ENCODE results near the gene ZC3HAV1. TPM values are rescaled to one million over a fixed set of nuclear protein-coding genes. Genes with fewer than 3 reads are reported as not detected.
A peak's percentile ranks its signal among the peaks of the same experiment; 100 is the strongest.

Gene ZC3HAV1
- total RNA-seq, 1 donor from 2014 or later, result 23.7 TPM

- no peak for DNase-seq (ENCODE audit: low spot score in 2 of 2, unreplicated experiment in 2 of 2)
- peak; percentile 58 for TF ChIP-seq CTCF (IDR thresholded peaks at IDR 0.05; ENCODE audit: unreplicated experiment)
- no peak overlapping the region for H3K27ac Mint-ChIP-seq
- no peaks in the 10 kb centered on the region for H3K9me3 Mint-ChIP-seq
- no peaks in the 10 kb centered on the region for H3K36me3 Mint-ChIP-seq
- peaks cover 9% of the 10 kb centered on the region for H3K4me1 Mint-ChIP-seq
- H3K4me3 Mint-ChIP-seq, result no peak overlapping the region
- no peaks in the 10 kb centered on the region for H3K27me3 Mint-ChIP-seq (ENCODE audit: low read depth)
Observed at GRCh38 chr7:139016931-139017511, 92.5 kb downstream of the ZC3HAV1 start.

- Mint-ChIP-seq H3K27ac (no peak overlapping the region), H3K27me3 (ENCODE audit: low read depth) (no peaks in the 10 kb centered on the region), H3K4me1 (no peaks in the 10 kb centered on the region), H3K9me3 (peaks cover 3% of the 10 kb centered on the region), H3K36me3 (no peaks in the 10 kb centered on the region), H3K4me3 (no peak overlapping the region)
- TF ChIP-seq CTCF (IDR thresholded peaks at IDR 0.05; ENCODE audit: unreplicated experiment), result no peak
- DNase-seq (ENCODE audit: low spot score in 2 of 2, unreplicated experiment in 2 of 2), result no peak
Observed at GRCh38 chr7:139011373-139011772, 98.1 kb downstream of the ZC3HAV1 start.

GRCh38 chr7:139004321-139005090, 105.0 kb downstream of the ZC3HAV1 start:
- no peak overlapping the region for H3K4me3 Mint-ChIP-seq
- H3K27ac Mint-ChIP-seq, result no peak overlapping the region
- no peaks in the 10 kb centered on the region for H3K27me3 Mint-ChIP-seq (ENCODE audit: low read depth)
- H3K9me3 Mint-ChIP-seq, result peaks cover 24% of the 10 kb centered on the region
- no peaks in the 10 kb centered on the region for H3K4me1 Mint-ChIP-seq
- TF ChIP-seq CTCF (IDR thresholded peaks at IDR 0.05; ENCODE audit: unreplicated experiment), result no peak
- DNase-seq (ENCODE audit: low spot score in 2 of 2, unreplicated experiment in 2 of 2), result no peak
- no peaks in the 10 kb centered on the region for H3K36me3 Mint-ChIP-seq

GRCh38 chr7:138999414-138999813, 110.1 kb downstream of the ZC3HAV1 start:
- no peak for TF ChIP-seq CTCF (IDR thresholded peaks at IDR 0.05; ENCODE audit: unreplicated experiment)
- no peaks in the 10 kb centered on the region for H3K4me1 Mint-ChIP-seq
- no peaks in the 10 kb centered on the region for H3K27me3 Mint-ChIP-seq (ENCODE audit: low read depth)
- no peak for DNase-seq (ENCODE audit: low spot score in 2 of 2, unreplicated experiment in 2 of 2)
- H3K4me3 Mint-ChIP-seq, result no peak overlapping the region
- H3K27ac Mint-ChIP-seq, result no peak overlapping the region
- H3K36me3 Mint-ChIP-seq, result no peaks in the 10 kb centered on the region
- peaks cover 12% of the 10 kb centered on the region for H3K9me3 Mint-ChIP-seq

Other genes with a start within 250 kb of the ZC3HAV1 start
- gene KIAA1549, start 128.3 kb downstream of the ZC3HAV1 start, total RNA-seq, result 33.9 to 34.8 TPM (median 34.1 TPM) in 3 replicates
- 1.7 to 2.2 TPM (median 1.9 TPM) in 3 replicates for gene ZC3HAV1L, start 73.7 kb downstream of the ZC3HAV1 start, total RNA-seq
- 31.4 to 34.8 TPM (median 34.4 TPM) in 3 replicates for gene UBN2, start 121.5 kb upstream of the ZC3HAV1 start, total RNA-seq
- gene FMC1, start 231.6 kb upstream of the ZC3HAV1 start, total RNA-seq, result 10.4 to 14.7 TPM (median 10.7 TPM) in 3 replicates

Data from mesothelial cell of epicardium (in vitro differentiated cells).